DND-41 (cell line): ENCODE measurements around the gene TMEFF1.

Source experiments
- EZH2 ChIP-seq: IDR thresholded peaks from 3 replicates; pipeline ENCODE4 v1.6.1; 2012; ENCODE audit warnings: borderline replicate concordance, low read depth, mild to moderate bottlenecking, moderate library complexity, low read length, inconsistent platforms; ENCODE audit not compliant: severe bottlenecking
- TF ChIP-seq, protein P1 (sequence below): IDR thresholded peaks from 2 replicates; pipeline ENCODE4 v1.5.1; 2012; ENCODE audit warnings: borderline replicate concordance, low read length, moderate library complexity, mild to moderate bottlenecking; ENCODE audit not compliant: poor library complexity, severe bottlenecking; ENCODE audit errors: extremely low read depth

DNA sequence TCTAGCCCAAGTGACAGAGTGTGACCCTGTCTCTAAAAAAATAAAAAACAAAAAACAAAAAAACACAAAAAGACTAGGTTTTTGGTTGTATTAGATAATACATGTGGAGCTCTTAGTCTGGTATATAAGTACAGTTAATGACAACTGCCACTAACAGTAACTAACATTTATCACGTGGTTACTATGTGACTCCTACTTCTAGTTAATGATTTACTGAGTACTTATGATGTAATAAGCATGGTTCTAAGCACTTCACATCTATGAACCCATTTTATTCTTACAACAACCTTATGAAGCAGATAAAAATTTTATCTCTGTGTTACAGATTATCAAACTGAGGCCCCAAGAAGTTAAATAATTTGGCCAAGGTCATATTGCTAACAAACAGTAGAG lies 6.1 kb upstream of the TMEFF1 start:
- TF ChIP-seq, protein P1, sequence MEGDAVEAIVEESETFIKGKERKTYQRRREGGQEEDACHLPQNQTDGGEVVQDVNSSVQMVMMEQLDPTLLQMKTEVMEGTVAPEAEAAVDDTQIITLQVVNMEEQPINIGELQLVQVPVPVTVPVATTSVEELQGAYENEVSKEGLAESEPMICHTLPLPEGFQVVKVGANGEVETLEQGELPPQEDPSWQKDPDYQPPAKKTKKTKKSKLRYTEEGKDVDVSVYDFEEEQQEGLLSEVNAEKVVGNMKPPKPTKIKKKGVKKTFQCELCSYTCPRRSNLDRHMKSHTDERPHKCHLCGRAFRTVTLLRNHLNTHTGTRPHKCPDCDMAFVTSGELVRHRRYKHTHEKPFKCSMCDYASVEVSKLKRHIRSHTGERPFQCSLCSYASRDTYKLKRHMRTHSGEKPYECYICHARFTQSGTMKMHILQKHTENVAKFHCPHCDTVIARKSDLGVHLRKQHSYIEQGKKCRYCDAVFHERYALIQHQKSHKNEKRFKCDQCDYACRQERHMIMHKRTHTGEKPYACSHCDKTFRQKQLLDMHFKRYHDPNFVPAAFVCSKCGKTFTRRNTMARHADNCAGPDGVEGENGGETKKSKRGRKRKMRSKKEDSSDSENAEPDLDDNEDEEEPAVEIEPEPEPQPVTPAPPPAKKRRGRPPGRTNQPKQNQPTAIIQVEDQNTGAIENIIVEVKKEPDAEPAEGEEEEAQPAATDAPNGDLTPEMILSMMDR, result no peak
- no peak for TF ChIP-seq EZH2
